Small intestine (tissue), 7 donors: Measurements from ENCODE around the gene TMEM14C. TPM values are rescaled to one million over a fixed set of nuclear protein-coding genes. Genes with fewer than 3 reads are reported as not detected.
"Not testable (repeated sequence)": the region's sequence is repeated elsewhere in the genome, so short reads cannot be mapped to it uniquely, and the experiment has no call there.

Experiments
- DNase-seq, 2 donors: peaks; one replicate each; pipeline versions ENCODE4 v3.0.0 to v3.0.0-alpha.2; 2013
- FAIRE-seq: peaks from 2 replicates; lab custom pipeline; 2012; peaks lifted over from hg19 to GRCh38; lab: Jason Lieb, UNC
- H3K27ac ChIP-seq, 3 donors: one replicate each; pipeline ENCODE4 v1.5.1; 2013; ENCODE audit warnings: low read length in 2 of 3, mild to moderate bottlenecking in 2 of 3, control low read depth in 1 of 3, inconsistent platforms in 1 of 3, low read depth in 1 of 3, moderate library complexity in 1 of 3
- H3K27me3 ChIP-seq, 3 donors: one replicate each; pipeline ENCODE4 v1.6.1; 2013; ENCODE audit warnings: low read length in 3 of 3, inconsistent platforms in 1 of 3; ENCODE audit not compliant: control insufficient read depth in 3 of 3, insufficient read depth in 3 of 3
- H3K36me3 ChIP-seq, 3 donors: one replicate each; pipeline ENCODE4 v1.6.1; 2013; ENCODE audit warnings: low read length in 3 of 3, inconsistent platforms in 1 of 3, low read depth in 1 of 3, mild to moderate bottlenecking in 1 of 3, moderate library complexity in 1 of 3; ENCODE audit not compliant: control insufficient read depth in 3 of 3, insufficient read depth in 2 of 3
- H3K4me1 ChIP-seq, 3 donors: one replicate each; pipeline ENCODE4 v1.6.1; 2013; ENCODE audit warnings: low read length in 2 of 3, inconsistent platforms in 1 of 3, low read depth in 1 of 3, mild to moderate bottlenecking in 1 of 3, moderate library complexity in 1 of 3; ENCODE audit not compliant: control insufficient read depth in 3 of 3, insufficient read depth in 2 of 3
- H3K4me3 ChIP-seq, 3 donors: one replicate each; pipeline ENCODE4 v1.5.1; 2013; ENCODE audit warnings: low read length in 3 of 3, control low read depth in 1 of 3, inconsistent platforms in 1 of 3, low read depth in 1 of 3, mild to moderate bottlenecking in 1 of 3, moderate library complexity in 1 of 3
- H3K9me3 ChIP-seq, 2 donors: one replicate each; pipeline ENCODE4 v1.6.1; 2013; ENCODE audit warnings: low read depth in 1 of 2, low read length in 1 of 2; ENCODE audit not compliant: control insufficient read depth in 2 of 2, insufficient read depth in 1 of 2
- WGBS, 3 donors: extraction: QIAGEN DNeasy Blood & Tissue Kit; methylation state at CpG; one replicate each; pipeline ENCODE4 v1.1.7; 2013; 5-methylcytosine and 5-hydroxymethylcytosine counted together
- polyA plus RNA-seq, 4 donors: library from polyadenylated mRNA; stranded (reverse) in 3 of 4; unstranded in 1 of 4; fragments of 200-250 nt in 3 of 4; fragments of 120-200 nt in 1 of 4; gene quantifications; one replicate each; pipeline versions ENCODE4 v1.2.1 to v1.2.3, GENCODE V29; 2013
- donor health status: healthy with polysubstance abuse.
- donor health status: control.
- donor health status: control.
- donor health status: Bipolar disorder and iron deficiency.
- donor health status: healthy.

Gene TMEM14C
- polyA plus RNA-seq, 4 donors = 105 to 145 (median 140) TPM

GRCh38 chr6:10741643-10742042, 18.8 kb downstream of the TMEM14C start:
- not testable (repeated sequence) for FAIRE-seq, H3K4me1 ChIP-seq, H3K9me3 ChIP-seq, H3K27ac ChIP-seq, H3K4me3 ChIP-seq, H3K27me3 ChIP-seq, DNase-seq
- WGBS, 3 donors = 82 to 93% (median 90%) methylated on average over 4 of the region's 4 CpGs
- peaks cover 0 to 16% (median 0%) of the 10 kb centered on the region in 3 donors for H3K36me3 ChIP-seq

DNA sequence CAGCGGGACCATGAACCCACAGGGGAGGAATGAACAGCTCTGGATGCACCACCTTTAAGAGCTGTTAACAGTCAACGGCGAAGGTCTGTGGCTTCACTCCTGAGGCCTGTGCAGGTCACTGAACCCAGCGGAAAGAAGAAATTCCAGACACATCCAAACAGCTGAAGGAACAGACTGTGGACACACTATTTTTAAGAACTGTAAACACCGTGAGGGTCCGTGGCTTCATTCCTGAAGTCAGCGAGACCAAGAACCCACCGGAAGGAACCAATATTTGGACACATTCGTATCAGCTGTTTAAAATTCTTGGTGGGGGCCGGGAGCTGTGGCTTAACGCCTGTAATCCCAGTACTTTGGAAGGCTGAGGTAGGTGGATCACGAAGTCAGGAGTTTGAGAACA, 19.4 kb downstream of the TMEM14C start:
- peaks cover 0 to 5% (median 0%) of the 10 kb centered on the region in 3 donors for H3K4me1 ChIP-seq
- H3K27ac ChIP-seq = no peak overlapping the region
- H3K4me3 ChIP-seq = no peak overlapping the region
- H3K9me3 ChIP-seq = no peaks in the 10 kb centered on the region
- 95 to 97% (median 96%) methylated on average over 12 of the region's 12 CpGs for WGBS, 3 donors
- no peak for DNase-seq
- peaks cover 0 to 16% (median 0%) of the 10 kb centered on the region in 3 donors for H3K36me3 ChIP-seq
- FAIRE-seq = no peak
- H3K27me3 ChIP-seq = no peaks in the 10 kb centered on the region

- Histone ChIP-seq H3K27ac (no peak overlapping the region), H3K4me1 (peaks cover 0 to 8% (median 0%) of the 10 kb centered on the region in 3 donors), H3K27me3 (no peaks in the 10 kb centered on the region), H3K4me3 (no peak overlapping the region), H3K9me3 (no peaks in the 10 kb centered on the region), H3K36me3 (peaks cover 0 to 16% (median 0%) of the 10 kb centered on the region in 3 donors)
- DNase-seq = no peak
- WGBS, 3 donors = 83 to 86% (median 85%) methylated on average over 6 of the region's 6 CpGs
- FAIRE-seq = no peak
Measured at GRCh38 chr6:10743515-10743914, 20.6 kb downstream of the TMEM14C start.

GRCh38 chr6:10745116-10745515, 22.2 kb downstream of the TMEM14C start:
- H3K27me3 ChIP-seq = no peaks in the 10 kb centered on the region
- peaks cover 3 to 22% (median 7%) of the 10 kb centered on the region in 3 donors for H3K4me1 ChIP-seq
- H3K9me3 ChIP-seq = no peaks in the 10 kb centered on the region
- FAIRE-seq (no peak), DNase-seq (no peak)
- H3K4me3 ChIP-seq = no peak overlapping the region
- H3K27ac ChIP-seq = no peak overlapping the region
- peaks cover 0 to 16% (median 0%) of the 10 kb centered on the region in 3 donors for H3K36me3 ChIP-seq
- 88 to 96% (median 91%) methylated on average over 5 of the region's 5 CpGs for WGBS, 3 donors

DNA sequence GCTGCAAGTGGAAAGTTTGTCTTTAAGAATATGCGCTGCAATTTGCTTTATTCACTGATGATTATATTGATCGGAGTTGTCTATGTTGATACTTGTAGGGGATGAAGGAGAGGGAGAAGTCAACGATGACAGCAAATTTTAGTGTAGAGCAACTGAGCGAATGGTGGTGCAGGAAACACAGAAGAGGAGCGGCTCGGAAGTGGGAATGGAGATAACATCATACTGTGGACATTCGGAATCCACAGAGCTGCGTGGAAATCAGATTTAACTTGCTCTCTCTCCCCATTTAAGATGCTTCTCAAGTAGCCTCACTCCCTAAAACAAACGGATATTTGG, 24.0 kb downstream of the TMEM14C start:
- Histone ChIP-seq H3K9me3 (no peaks in the 10 kb centered on the region), H3K27me3 (no peaks in the 10 kb centered on the region), H3K36me3 (peaks cover 0 to 16% (median 0%) of the 10 kb centered on the region in 3 donors), H3K4me3 (peak overlapping the region; percentile 58 to 78 (median 66)), H3K4me1 (peaks cover 3 to 22% (median 7%) of the 10 kb centered on the region in 3 donors), H3K27ac (peak overlapping the region; percentile 45 to 71 (median 66))
- WGBS, 3 donors = 38 to 50% (median 39%) methylated on average over 9 of the region's 9 CpGs
- no peak for DNase-seq
- no peak for FAIRE-seq

DNA sequence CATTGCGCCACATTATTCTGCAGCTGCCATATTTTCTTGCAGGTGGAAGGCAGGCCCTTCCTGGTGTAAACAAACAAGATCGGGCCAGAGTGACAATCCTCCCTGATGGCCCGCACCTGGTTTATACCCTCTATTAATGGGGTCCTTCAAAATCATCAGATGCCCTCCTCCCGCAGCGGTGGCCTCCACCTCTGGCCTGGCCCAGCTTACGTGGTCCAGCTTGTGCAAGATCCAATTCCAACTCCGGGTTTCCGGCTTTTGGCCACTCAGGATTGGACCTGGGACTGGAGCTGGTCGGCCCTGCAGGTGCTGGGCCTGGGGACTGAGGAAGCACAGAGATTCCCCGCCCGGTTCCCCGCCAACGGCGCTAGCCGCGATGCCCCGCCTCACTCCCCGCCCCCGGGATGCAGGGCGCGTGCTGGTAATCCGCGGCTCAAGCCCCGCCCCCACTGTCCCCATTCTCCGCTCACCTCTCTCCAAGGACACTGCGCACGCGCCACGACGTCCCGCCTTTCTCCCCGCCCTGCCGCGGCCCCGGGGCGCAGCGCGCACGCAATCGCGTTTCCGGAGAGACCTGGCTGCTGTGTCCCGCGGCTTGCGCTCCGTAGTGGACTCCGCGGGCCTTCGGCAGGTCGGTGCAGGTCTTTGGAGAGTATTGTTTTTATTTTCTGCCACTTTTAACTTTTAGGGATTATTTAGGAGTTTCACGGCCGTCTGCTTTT, 24.5 kb downstream of the TMEM14C start, which contains the start of gene TMEM14B:
TMEM14B (plus strand) TSS at position 555 of the 722 bp plus-strand sequence. CDS start 1,441 bp downstream, outside the sequence.
- WGBS, 3 donors = 1% methylated on average over 51 to 52 of the region's 52 CpGs
- peak within 1 kb of the TSS; percentile 66 to 76 (median 71) for H3K27ac ChIP-seq
- no peak for FAIRE-seq

DNA sequence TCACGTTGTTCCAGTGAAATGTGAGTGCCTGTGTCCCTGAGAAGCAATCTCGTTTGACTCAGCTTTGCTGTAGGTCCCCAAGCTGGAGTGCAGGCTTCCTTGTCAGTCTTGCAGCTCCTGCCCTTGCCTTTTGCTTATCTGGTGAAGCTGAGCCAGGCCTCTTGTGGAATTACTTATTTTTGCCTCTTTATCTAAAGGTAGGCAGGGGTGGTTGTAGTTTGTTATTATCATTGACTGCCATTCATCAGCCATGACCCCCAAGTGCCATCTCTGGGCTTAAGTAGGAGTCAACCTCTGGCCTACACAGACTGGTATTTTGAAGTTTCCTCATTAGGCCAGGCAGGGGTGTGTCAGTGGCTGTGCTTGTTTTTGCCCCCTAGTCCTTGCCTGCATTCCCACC, 26.9 kb downstream of the TMEM14C start:
- no peak overlapping the region for H3K4me3 ChIP-seq
- H3K9me3 ChIP-seq = no peaks in the 10 kb centered on the region
- FAIRE-seq (no peak), DNase-seq (peak in 1 of 2 donors; percentile 24)
- no peak overlapping the region for H3K27ac ChIP-seq
- 41 to 43% (median 41%) methylated on average over 2 of the region's 2 CpGs for WGBS, 3 donors
- peaks cover 0 to 27% (median 2%) of the 10 kb centered on the region in 3 donors for H3K36me3 ChIP-seq
- no peaks in the 10 kb centered on the region for H3K27me3 ChIP-seq
- H3K4me1 ChIP-seq = peaks cover 3 to 22% (median 7%) of the 10 kb centered on the region in 3 donors

More for the DNA sequence above, 24.5 kb downstream of the TMEM14C start, which contains the start of gene TMEM14B:
- H3K9me3 ChIP-seq = no peaks in the 10 kb centered on the region
- DNase-seq = peak; percentile 98 to 100
- H3K27me3 ChIP-seq = no peaks in the 10 kb centered on the region
- peak within 1 kb of the TSS; percentile 58 to 78 (median 66) for H3K4me3 ChIP-seq
- peaks cover 3 to 22% (median 7%) of the 10 kb centered on the region in 3 donors for H3K4me1 ChIP-seq
- H3K36me3 ChIP-seq = peaks cover 0 to 14% (median 0%) of the 10 kb centered on the region in 3 donors

GRCh38 chr6:10750568-10750967, 27.7 kb downstream of the TMEM14C start:
- not testable (repeated sequence) for FAIRE-seq, H3K27ac ChIP-seq, H3K27me3 ChIP-seq, H3K4me3 ChIP-seq, DNase-seq, H3K9me3 ChIP-seq
- WGBS, 3 donors = 79 to 83% (median 83%) methylated on average over 6 of the region's 6 CpGs
- Histone ChIP-seq H3K36me3 (peaks cover under 1 to 32% (median 2%) of the 10 kb centered on the region in 3 donors), H3K4me1 (peaks cover 3 to 22% (median 7%) of the 10 kb centered on the region in 3 donors)
